GM21381 (cell line): Measurements from ENCODE around the gene CERKL.

Source experiments
- ATAC-seq: cut with Tn5 transposase; IDR thresholded peaks from one replicate; pipeline ENCODE4 v1.9.1; 2021; ENCODE audit warnings: mild to moderate bottlenecking, moderate library complexity; ENCODE audit not compliant: unreplicated experiment

The CERKL gene

DNA sequence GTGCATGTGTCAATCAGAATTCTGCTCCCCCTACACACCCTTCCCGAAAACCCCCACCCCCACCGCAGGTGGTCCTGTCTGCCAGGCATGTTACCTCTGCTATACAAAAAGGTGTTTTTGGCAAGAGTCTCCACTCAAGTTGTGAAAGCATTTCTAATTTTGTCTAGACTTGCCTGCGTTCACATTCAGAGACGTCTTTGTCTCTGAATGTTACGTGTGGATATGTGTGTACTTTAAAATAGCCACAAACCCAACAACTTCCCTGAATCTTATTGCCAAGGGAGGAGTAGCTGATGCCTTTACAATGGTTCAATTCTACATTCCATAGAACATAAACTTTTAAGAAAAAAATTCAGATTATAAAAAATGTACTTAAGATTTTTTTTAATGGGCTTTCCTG is 133.1 kb downstream of the CERKL start:
- no peak for ATAC-seq

DNA sequence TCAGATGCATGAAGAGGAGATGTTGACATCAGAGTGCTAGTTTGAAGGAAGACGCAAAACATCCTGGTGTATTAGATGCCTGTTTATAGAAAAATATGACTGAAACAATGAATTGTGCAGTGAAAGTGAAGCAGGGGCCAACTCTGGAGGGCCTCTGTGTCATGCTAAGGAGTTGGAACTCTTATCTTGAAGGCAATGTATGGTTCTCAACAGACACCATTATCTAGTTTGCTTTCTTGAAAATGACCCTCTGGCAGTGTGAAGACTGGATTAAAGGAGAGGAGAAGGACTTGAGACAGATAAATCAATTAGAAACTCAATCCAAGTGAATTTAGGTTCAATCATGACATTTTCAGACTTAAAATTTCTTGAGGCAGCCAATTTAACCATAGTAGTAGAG is 136.7 kb downstream of the CERKL start:
- no peak for ATAC-seq

DNA sequence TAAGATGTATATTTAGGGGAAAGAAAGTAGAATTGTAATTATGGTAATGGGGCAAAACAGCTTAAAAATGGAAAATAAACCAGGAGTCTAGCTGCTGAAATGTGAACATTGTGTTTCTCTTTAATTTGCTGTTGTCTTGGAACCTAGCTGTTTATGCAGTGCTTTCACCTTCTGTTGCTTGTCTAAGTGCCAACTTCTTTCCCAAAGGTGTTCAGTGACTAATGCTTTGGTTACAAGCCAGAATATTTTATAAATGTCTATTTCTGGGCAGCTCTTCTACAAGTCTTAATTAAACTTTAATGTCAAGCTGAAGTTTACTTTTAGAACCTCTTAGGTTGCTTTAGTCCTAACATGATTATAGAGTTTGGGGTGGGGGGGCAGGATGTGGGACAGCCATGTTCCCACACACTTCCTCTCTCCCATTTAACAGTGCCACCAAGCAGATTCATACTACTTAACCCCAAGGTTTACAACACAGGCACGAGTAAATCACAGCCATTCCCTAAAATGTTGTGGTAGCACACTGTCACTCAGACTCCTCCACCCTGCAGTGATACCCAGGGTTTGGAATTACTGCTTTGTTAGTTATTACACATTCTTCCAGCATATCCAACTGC is 139.1 kb downstream of the CERKL start:
- no peak for ATAC-seq

- no peak for ATAC-seq
Measured at GRCh38 chr2:181516992-181517391, 139.9 kb downstream of the CERKL start.

DNA sequence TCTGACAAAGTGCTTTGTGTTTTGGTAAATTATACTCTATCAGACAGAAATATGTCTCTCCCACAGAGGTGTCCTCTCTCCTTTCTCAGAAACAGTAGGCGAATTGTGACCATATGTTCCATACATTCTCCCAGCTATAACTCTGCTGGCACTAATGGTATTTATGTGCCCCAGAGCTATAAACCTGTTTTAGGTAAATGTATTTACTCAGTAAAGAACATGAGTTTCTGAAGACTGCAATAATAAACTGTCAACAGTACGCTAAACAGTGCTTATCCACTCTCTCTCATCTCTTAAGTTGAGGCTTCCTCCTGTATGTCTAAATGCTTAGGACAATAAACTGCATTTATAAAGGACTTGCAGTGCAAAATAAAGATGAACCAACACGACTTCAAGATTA is 141.2 kb downstream of the CERKL start:
- ATAC-seq: no peak

GRCh38 chr2:181500201-181500600 is 156.7 kb downstream of the CERKL start:
- ATAC-seq: no peak

GRCh38 chr2:181499231-181499630 is 157.7 kb downstream of the CERKL start:
- ATAC-seq: no peak
